GM19468 (cell line): ENCODE measurements around the gene CYB561D2.

Source experiments
- ATAC-seq: cut with Tn5 transposase; IDR thresholded peaks from one replicate; pipeline ENCODE4 v1.9.1; 2021; ENCODE audit warnings: mild to moderate bottlenecking, moderate library complexity, moderate number of reproducible peaks; ENCODE audit not compliant: unreplicated experiment; ENCODE audit errors: extremely low read depth

CYB561D2 gene

DNA sequence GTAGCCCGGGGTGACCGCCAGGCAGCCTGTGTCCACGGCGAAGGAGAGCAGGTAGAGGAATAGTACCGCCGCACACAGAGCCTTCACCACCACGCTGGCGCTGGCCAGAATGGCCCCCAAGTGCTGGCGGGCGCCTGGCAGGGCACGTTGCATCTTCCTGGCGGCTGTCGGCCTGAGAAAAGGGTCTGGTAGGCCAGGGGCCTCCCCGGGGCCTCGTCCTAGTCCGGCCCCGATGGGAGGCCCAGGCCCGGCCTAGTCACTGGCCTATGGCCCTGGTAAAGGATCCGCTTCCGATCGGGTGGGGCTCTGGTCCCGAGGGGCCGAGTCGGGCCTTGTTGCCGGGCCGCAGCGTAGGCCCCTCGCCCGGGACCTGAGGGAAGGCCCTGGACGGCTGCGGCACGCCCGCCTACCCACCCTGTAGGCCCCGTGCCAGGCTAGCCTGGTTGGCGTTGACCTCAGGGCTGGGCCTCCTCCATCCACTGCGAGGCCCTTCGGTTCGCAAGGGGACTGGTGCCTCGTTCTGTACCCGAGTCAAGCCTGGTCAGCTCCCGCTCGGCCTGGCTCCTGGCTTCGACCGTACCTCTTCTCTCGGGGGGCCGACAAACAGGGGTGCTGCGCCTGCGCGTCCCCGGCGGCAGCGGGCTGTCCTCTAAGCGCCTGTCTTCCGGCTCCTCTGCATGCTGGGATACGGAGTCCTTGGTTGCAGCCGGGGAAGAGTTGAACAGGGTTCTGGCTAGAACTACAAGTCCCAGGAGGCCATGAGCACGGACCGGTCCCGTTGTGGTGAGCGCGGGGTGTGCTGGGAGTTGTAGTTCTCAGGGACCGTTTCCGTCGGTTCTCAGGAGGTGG lies 8.5 kb downstream of the CYB561D2 start, which contains the start of gene TMEM115:
Gene TMEM115 (minus strand): TSS at position 611 of the 849 bp plus-strand sequence. CDS start 458 bp downstream, at position 153.
- peak; percentile 83 for ATAC-seq

- ATAC-seq, result no peak
These were observed 9.1 kb downstream of the CYB561D2 start for GRCh38 chr3:50359760-50360110.

DNA sequence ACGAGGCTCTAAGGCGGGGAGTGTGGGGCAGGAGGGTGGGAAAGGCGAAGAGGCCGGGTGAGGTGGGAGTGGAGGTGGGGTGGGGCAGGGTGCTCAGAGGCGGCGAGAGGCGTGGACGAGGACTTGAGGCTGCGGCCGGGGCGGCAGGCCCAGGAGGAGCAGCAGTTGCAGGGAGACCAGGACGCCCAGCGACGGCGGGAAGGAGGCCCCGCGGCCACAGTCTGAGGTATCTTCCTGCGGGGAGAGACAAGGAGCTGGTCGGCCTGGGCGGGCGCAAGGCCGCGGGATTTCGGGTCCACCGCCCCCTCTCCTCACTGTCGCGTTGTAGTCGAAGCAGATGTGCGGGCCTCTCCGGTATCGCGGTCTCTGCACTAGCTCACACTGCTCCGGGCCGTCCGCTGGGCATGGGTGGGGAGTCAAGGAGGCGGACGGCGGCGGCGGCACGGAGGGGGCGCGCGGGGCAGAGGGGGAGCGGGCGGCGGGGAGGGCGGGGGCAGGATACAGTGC lies 14.0 kb downstream of the CYB561D2 start:
- ATAC-seq, result no peak

DNA sequence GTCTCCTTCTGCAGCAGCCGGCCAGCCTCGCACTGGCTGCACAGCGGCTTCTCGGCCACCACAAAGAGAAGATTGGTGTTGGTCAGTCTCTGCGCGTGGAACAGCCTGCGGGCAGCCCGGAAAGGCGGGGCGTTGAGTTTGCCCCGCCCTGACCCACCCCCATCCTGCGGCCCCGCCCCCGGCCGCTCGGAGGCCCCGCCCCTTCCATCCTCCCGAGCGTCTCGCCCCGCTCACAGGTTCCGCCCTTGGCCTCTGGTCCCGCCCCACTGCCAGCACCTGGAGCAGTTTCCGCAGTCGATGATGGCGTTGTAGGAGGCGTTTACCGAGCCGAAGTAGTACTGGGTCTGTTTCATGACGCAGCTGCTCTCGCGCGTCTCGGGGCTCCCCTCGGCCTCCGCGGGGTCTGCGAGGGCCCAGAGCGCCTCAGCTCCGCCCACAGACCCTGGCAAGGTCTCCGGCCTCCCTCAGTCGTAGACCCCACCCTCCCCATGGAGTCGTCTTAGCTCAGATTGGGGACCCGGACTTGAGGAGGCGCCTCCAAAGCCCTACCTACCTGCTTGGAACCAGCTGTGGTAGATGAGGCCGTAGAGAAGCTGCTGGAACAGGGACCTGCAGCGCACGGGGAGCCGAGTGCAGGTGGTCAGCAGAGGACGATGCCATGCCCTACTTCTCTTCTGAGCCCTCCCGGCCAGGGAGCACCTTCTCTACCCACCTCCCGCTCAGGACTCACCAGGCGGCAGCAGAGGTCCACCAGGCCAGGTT lies 14.6 kb downstream of the CYB561D2 start:
- no peak for ATAC-seq

GRCh38 chr3:50365842-50366220 lies 15.2 kb downstream of the CYB561D2 start:
- no peak for ATAC-seq

GRCh38 chr3:50369012-50369670 lies 18.5 kb downstream of the CYB561D2 start:
- ATAC-seq, result no peak

DNA sequence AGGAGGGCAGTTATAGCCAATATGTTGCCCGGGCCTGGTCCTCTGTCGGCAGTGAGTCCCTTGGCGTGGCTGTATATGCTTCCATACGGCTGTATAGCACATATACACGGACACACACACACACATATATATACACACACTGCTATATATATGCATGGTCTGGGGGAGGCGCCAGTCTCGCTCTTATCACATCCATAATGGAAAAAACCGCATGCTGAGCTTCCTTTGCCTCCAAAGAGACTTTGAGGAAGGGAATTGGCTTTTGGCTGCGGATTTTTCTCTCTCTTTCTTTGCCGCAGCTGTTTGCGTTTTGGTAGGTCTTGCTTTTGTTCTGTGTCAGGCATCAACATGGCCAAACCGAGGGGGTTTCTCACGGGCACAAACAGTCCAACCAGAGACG lies 19.9 kb downstream of the CYB561D2 start:
- ATAC-seq, result no peak

DNA sequence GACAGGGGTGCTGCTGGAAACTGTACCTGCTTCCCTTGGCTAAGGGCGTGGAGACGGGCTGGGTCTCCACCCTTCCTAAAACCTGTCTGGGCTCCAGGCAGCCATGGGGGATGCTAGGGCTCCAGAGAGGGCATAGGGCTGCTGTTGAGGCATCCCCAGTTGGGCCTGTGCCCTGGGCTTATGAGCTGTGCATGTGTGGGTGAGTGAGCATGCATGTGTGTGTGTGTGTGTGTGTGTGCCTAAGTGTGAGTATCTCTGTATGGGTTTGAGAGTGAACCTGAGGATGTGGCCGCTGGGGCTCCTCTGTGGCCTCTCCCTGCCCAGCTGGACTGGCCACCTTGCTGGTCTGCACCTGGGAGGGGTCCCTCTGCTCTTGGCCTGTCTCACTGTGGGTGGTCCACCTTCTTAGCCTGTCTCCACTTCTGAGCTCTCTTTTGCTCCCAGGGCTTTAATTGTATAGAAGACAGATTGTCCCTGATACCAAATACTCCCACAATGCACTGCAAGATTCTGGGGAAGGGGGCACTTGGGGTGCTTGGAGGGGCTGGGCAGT lies 20.5 kb downstream of the CYB561D2 start:
- no peak for ATAC-seq

DNA sequence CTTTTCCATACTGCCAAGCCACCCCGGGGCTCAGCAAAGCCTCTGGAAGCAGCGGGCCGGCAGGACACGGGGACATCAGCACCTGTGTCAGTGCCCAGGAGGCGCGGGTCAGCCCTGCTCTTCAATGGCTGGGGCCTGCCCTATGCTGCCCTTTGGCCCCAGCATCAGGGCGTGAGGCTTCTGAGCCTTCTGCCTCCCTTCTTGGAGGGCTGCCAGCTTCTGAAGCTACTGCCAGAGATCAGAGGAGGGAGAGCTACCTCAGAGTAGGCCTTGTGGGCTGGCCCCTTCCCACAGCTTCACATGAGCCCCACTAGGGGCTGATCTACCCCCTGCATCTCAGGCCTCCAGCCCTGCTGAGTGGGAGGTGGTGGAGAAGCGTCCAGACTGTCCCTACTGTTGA lies 21.7 kb downstream of the CYB561D2 start:
- no peak for ATAC-seq

- ATAC-seq, result no peak
These were observed 22.7 kb downstream of the CYB561D2 start for GRCh38 chr3:50373146-50374051.

GRCh38 chr3:50374363-50375257 lies 23.9 kb downstream of the CYB561D2 start:
- ATAC-seq, result no peak

DNA sequence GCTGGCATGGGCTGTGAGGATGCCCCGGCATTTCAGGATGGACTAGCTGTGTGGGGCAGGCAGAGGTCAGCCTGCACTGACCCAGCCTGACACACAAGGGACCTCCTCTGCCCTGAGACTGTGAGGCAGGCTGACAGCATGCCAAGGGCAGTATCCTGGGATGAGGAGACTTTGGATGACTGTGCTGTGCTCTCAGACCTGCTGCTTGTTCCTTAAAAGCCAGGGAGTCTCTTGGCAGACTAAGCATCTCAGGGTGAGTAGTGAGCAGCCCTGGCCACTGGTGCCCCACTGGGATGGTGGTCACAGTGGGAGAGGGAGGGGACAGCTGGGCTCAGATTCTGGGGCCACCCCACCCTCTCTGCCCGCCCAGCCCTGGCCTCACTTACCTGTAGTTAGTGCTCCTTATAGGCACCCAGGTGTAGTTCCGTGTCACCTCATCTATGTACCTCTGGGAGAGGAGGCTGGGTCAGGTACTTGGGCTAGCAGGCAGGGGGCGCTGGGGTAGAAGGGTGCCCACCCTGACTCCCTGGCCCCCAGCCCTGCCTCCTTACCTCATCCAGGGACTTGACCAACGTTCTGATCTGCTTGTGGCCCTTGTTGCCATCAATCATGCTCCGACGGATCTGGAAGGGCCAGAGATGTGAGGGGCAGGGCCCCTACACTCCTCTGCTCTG lies 24.7 kb downstream of the CYB561D2 start:
- ATAC-seq, result no peak

GRCh38 chr3:50378024-50378423 lies 27.4 kb downstream of the CYB561D2 start:
- ATAC-seq, result no peak

DNA sequence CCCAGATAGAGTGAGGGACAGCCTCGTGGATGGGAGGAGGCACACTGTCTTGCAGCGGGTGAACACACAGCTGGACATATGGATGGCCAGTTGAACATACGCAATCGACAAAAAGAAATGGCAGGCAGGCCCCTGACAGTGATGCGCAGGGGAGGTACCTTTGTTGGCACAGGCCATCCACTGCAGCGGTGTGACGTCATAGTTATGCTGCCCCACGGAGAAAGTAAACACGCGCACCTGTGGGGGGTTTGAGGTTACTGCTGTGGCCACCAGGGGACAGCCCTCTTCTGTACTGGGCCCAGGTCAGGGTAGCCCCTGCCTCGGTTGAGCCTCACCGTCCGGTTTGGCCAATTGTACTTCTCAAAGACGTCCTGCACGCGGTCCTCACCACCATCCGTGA lies 28.1 kb downstream of the CYB561D2 start:
- ATAC-seq, result no peak

GRCh38 chr3:50380405-50381085 lies 29.9 kb downstream of the CYB561D2 start:
- ATAC-seq, result no peak

GRCh38 chr3:50381383-50381782 lies 30.7 kb downstream of the CYB561D2 start:
- no peak for ATAC-seq

DNA sequence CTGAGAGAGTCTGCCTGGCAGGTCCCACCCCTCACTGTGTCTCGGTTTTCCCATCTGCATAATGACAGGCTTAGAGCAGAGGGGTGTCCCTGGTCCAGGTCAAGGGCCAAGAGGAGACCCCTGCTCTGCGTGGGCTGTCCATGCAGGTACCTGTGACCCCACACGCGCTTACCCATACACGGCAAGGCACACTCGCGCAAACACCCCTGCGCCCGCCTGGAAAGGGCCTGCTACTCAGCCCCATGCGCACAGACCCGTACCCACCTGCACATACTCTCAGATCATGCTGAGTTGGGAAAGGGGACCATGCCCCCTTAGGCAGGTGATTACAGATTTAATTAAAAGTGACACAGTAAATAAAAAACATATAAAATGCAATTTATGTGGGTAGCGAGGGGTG lies 32.1 kb downstream of the CYB561D2 start:
- ATAC-seq, result no peak
